D721Med (cell line): Measurements from ENCODE around the gene BARX1.
"Not testable (repeated sequence)": the region's sequence is repeated elsewhere in the genome, so short reads cannot be mapped to it uniquely, and the experiment has no call there.

Experiments used
- DNase-seq: peaks from one replicate; pipeline ENCODE4 v3.0.0; 2011; ENCODE audit warnings: low spot score; ENCODE audit not compliant: insufficient read length
- FAIRE-seq: peaks from 2 replicates; lab custom pipeline; 2011; peaks lifted over from hg19 to GRCh38; lab: Jason Lieb, UNC
- TF ChIP-seq, protein P1 (sequence below): IDR thresholded peaks from 2 replicates; pipeline ENCODE4 v1.5.1; 2012; ENCODE audit warnings: mild to moderate bottlenecking, control low read depth; ENCODE audit not compliant: insufficient read depth; ENCODE audit errors: missing control alignments

The BARX1 gene

GRCh38 chr9:93976973-93977372 lies 21.8 kb upstream of the BARX1 start:
- no peak for DNase-seq
- TF ChIP-seq, protein P1, sequence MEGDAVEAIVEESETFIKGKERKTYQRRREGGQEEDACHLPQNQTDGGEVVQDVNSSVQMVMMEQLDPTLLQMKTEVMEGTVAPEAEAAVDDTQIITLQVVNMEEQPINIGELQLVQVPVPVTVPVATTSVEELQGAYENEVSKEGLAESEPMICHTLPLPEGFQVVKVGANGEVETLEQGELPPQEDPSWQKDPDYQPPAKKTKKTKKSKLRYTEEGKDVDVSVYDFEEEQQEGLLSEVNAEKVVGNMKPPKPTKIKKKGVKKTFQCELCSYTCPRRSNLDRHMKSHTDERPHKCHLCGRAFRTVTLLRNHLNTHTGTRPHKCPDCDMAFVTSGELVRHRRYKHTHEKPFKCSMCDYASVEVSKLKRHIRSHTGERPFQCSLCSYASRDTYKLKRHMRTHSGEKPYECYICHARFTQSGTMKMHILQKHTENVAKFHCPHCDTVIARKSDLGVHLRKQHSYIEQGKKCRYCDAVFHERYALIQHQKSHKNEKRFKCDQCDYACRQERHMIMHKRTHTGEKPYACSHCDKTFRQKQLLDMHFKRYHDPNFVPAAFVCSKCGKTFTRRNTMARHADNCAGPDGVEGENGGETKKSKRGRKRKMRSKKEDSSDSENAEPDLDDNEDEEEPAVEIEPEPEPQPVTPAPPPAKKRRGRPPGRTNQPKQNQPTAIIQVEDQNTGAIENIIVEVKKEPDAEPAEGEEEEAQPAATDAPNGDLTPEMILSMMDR, result no peak
- no peak for FAIRE-seq

DNA sequence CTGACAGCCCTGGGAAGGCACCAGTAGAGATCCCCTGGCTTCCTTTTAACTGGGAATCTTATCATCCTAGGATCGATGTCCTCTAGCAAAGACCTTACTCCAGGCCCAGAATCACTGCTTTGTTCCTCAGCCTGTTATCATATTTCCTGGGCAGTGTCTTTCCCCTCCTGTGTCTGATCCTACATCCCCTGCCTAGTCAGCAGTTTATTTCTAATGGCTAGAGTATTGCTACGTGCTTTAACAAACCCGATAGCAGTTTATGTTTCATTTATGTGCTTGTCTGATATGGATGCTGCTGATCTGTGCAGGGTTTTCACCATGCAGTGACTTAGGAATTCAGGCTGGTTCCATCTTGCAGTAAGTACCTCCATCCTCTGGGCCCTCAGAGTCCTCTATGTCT lies 20.9 kb upstream of the BARX1 start:
- DNase-seq (no peak), FAIRE-seq (no peak)

DNA sequence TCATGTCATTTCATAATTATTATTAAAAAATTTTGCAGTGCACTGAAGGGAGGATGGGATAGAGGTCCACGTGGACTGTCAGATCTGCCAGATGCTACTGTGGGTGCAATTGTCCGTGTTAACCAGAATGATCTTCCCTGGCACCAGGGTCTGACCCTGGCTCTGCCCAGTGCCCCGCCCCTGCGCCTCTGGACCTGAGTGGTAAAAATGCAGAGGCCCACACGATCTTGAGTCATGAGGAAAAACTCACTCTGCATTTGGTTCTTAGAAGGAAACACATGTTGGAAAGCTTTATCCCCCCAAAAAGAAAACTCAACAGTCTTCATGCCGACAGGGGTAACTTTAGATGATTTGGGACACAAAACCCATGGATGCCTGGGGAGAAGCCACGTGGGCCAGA lies 20.1 kb upstream of the BARX1 start:
- TF ChIP-seq, protein P1, result no peak

More for the DNA sequence above, 20.9 kb upstream of the BARX1 start:
- TF ChIP-seq, protein P1, result no peak

GRCh38 chr9:93974151-93974550 lies 19.0 kb upstream of the BARX1 start:
- TF ChIP-seq, protein P1, result no peak
- FAIRE-seq, result no peak
- no peak for DNase-seq

More for the DNA sequence above, 20.1 kb upstream of the BARX1 start:
- FAIRE-seq (no peak), DNase-seq (no peak)

DNA sequence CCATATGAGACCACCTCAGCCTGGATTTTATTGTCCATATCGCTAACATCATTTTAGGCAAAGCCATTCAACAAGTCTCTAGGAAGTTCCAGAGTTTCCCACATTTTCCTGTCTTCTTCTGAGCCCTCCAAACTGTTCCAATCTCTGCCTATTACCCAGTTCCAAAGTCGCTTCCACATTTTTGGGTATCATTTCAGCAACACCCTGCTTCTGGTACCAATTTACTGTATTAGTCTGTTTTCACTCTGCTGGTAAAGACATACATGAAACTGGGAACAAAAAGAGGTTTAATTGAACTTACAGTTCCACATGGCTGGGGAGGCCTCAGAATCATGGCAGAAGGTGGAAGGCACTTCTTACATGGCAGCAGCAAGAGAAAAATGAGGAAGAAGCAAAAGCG lies 17.5 kb upstream of the BARX1 start:
- DNase-seq, FAIRE-seq: not testable (repeated sequence)

GRCh38 chr9:93969328-93969661 lies 14.1 kb upstream of the BARX1 start:
- TF ChIP-seq, protein P1, result no peak
- FAIRE-seq (no peak), DNase-seq (no peak)

- TF ChIP-seq, protein P1, result no peak
- no peak for DNase-seq
- no peak for FAIRE-seq
These were observed 13.5 kb upstream of the BARX1 start for GRCh38 chr9:93968451-93969327.
